IMR-90 (cell line): ENCODE data around the gene USF1. TPM values are rescaled to one million over a fixed set of nuclear protein-coding genes. Genes with fewer than 3 reads are reported as not detected.

Source experiments
- ATAC-seq: fragments of 200-7000 bp; cut with Tn5 transposase; 2 replicates; pipeline ENCODE4 v1.9.1; 2020; ENCODE audit warnings: low read depth, mild to moderate bottlenecking, moderate library complexity
- BruUV-seq: library from RNA; stranded (reverse); fragments of 400-500 nt; replicated peaks from 2 replicates; lab custom pipeline; 2021; lab: Mats Ljungman, UMichigan
- CTCF ChIA-PET: fragments of 300-600 bp; formaldehyde crosslinking; extraction: SDS; loops from one replicate; lab custom pipeline; 2021; ENCODE audit warnings: antibody characterized with exemption; lab: Yijun Ruan, JAX
- POLR2A ChIA-PET: fragments of 300-600 bp; sonication (Branson Sonifier 250); formaldehyde crosslinking; loops from one replicate; lab custom pipeline; 2022; ENCODE audit warnings: antibody characterized with exemption; ENCODE audit not compliant: unreplicated experiment; lab: Charles Lee
- DNase-seq: peaks from one replicate; pipeline ENCODE4 v3.0.0; 2013
- H2AFZ ChIP-seq: replicated peaks from 2 replicates; pipeline ENCODE3; 2013; ENCODE audit warnings: low read length, mild to moderate bottlenecking; ENCODE audit not compliant: poor library complexity
- H2AK5ac ChIP-seq: 2 replicates; pipeline ENCODE4 v1.6.1; 2013; ENCODE audit warnings: low read depth, low read length, inconsistent platforms
- H2AK9ac ChIP-seq: replicated peaks from 2 replicates; pipeline ENCODE3; 2013; ENCODE audit warnings: mild to moderate bottlenecking, low read depth, low read length, moderate library complexity; ENCODE audit not compliant: poor library complexity
- H2BK120ac ChIP-seq: 2 replicates; pipeline ENCODE4 v1.6.1; 2013; ENCODE audit warnings: low read depth, low read length, inconsistent platforms
- H2BK15ac ChIP-seq: 3 replicates; pipeline ENCODE4 v1.6.1; 2013; ENCODE audit warnings: low read depth, low read length, inconsistent platforms
- H2BK20ac ChIP-seq: 2 replicates; pipeline ENCODE4 v1.6.1; 2013; ENCODE audit warnings: low read depth, mild to moderate bottlenecking, inconsistent platforms, low read length, moderate library complexity
- H2BK5ac ChIP-seq: 2 replicates; pipeline ENCODE4 v1.6.1; 2013; ENCODE audit warnings: mild to moderate bottlenecking, low read depth, low read length, inconsistent platforms; ENCODE audit not compliant: poor library complexity, severe bottlenecking
- H3K14ac ChIP-seq: replicated peaks from 2 replicates; pipeline ENCODE4 v1.6.1; 2013; ENCODE audit warnings: low read depth, low read length, inconsistent platforms
- H3K18ac ChIP-seq: 2 replicates; pipeline ENCODE4 v1.6.1; 2013; ENCODE audit warnings: low read depth, low read length, control low read depth
- H3K23ac ChIP-seq: 2 replicates; pipeline ENCODE4 v1.6.1; 2013; ENCODE audit warnings: low read depth, low read length, inconsistent platforms
- H3K27ac ChIP-seq: 2 replicates; pipeline ENCODE4 v1.5.1; 2013; ENCODE audit warnings: mild to moderate bottlenecking, control low read depth, low read length; ENCODE audit not compliant: insufficient read depth
- H3K27me3 ChIP-seq: 2 replicates; pipeline ENCODE4 v1.6.1; 2013; ENCODE audit warnings: low read length; ENCODE audit not compliant: control insufficient read depth, insufficient read depth
- H3K36me3 ChIP-seq: 2 replicates; pipeline ENCODE4 v1.6.1; 2013; ENCODE audit warnings: low read length, mixed read lengths; ENCODE audit not compliant: control insufficient read depth, insufficient read depth
- H3K4ac ChIP-seq: 2 replicates; pipeline ENCODE4 v1.6.1; 2013; ENCODE audit warnings: low read depth, low read length, inconsistent platforms
- H3K4me1 ChIP-seq: 2 replicates; pipeline ENCODE4 v1.6.1; 2013; ENCODE audit warnings: low read length, mixed read lengths; ENCODE audit not compliant: control insufficient read depth, insufficient read depth
- H3K4me2 ChIP-seq: 2 replicates; pipeline ENCODE4 v1.6.1; 2013; ENCODE audit warnings: low read depth, mild to moderate bottlenecking, control low read depth, low read length, moderate library complexity
- H3K4me3 ChIP-seq: 2 replicates; pipeline ENCODE4 v1.5.1; 2013; ENCODE audit warnings: low read depth, mild to moderate bottlenecking, control low read depth, low read length, moderate library complexity; ENCODE audit not compliant: insufficient read depth
- H3K56ac ChIP-seq: 2 replicates; pipeline ENCODE4 v1.6.1; 2013; ENCODE audit warnings: low read length, inconsistent platforms; ENCODE audit not compliant: insufficient read depth; ENCODE audit errors: extremely low read depth
- H3K79me1 ChIP-seq, 2 experiments: 2 replicates each; pipeline ENCODE4 v1.6.1; 2013; ENCODE audit warnings: low read length in 2 of 2, inconsistent platforms in 1 of 2, low read depth in 1 of 2
- H3K9ac ChIP-seq: 2 replicates; pipeline ENCODE4 v1.6.1; 2013; ENCODE audit warnings: low read depth, low read length, control low read depth
- H3K9me1 ChIP-seq: 2 replicates; pipeline ENCODE4 v1.6.1; 2013; ENCODE audit warnings: low read length, inconsistent platforms; ENCODE audit not compliant: insufficient read depth
- H3K9me3 ChIP-seq: 2 replicates; pipeline ENCODE4 v1.6.1; 2013; ENCODE audit warnings: low read length; ENCODE audit not compliant: control insufficient read depth, insufficient read depth
- H4K20me1 ChIP-seq: 2 replicates; pipeline ENCODE4 v1.6.1; 2013; ENCODE audit warnings: low read length, inconsistent platforms; ENCODE audit not compliant: insufficient read depth
- H4K5ac ChIP-seq: 2 replicates; pipeline ENCODE4 v1.6.1; 2013; ENCODE audit warnings: mild to moderate bottlenecking, low read depth, low read length, control low read depth
- H4K8ac ChIP-seq, 2 experiments: 2 replicates each; pipeline ENCODE4 v1.6.1; 2013; ENCODE audit warnings: low read depth in 2 of 2, low read length in 2 of 2, control low read depth in 1 of 2, inconsistent platforms in 1 of 2
- H4K91ac ChIP-seq: 2 replicates; pipeline ENCODE4 v1.6.1; 2013; ENCODE audit warnings: low read depth, low read length, inconsistent platforms; ENCODE audit not compliant: insufficient read depth
- BHLHE40 ChIP-seq: fragments of 150-350 bp; IDR thresholded peaks from 2 replicates; pipeline ENCODE4 v1.6.1; 2016; ENCODE audit warnings: mild to moderate bottlenecking, low read depth, low read length
- CEBPB ChIP-seq: IDR thresholded peaks from 2 replicates; pipeline ENCODE4 v1.6.1; 2012; ENCODE audit warnings: low read depth, low read length, improper control_type of control experiment
- CHD1 ChIP-seq: IDR thresholded peaks from 2 replicates; pipeline ENCODE4 v1.6.1; 2012; ENCODE audit warnings: low read depth, low read length, improper control_type of control experiment
- CTCF ChIP-seq: conservative IDR thresholded peaks from 2 replicates; pipeline ENCODE4 v1.5.1; 2012; ENCODE audit warnings: mild to moderate bottlenecking, low read depth, low read length, improper control_type of control experiment
- ELK1 ChIP-seq: fragments of 150-350 bp; IDR thresholded peaks from 2 replicates; pipeline ENCODE4 v1.6.1; 2016; ENCODE audit warnings: low read depth, mild to moderate bottlenecking, low read length, moderate library complexity, borderline replicate concordance
- FOS ChIP-seq: fragments of 150-350 bp; IDR thresholded peaks from 2 replicates; pipeline ENCODE4 v1.6.1; 2016; ENCODE audit warnings: low read depth, low read length
- MAFK ChIP-seq: IDR thresholded peaks from 2 replicates; pipeline ENCODE4 v1.6.1; 2012; ENCODE audit warnings: low read depth, low read length, improper control_type of control experiment
- MAZ ChIP-seq: IDR thresholded peaks from 2 replicates; pipeline ENCODE4 v1.6.1; 2012; ENCODE audit warnings: low read depth, mild to moderate bottlenecking, low read length, improper control_type of control experiment, moderate library complexity, borderline replicate concordance
- MXI1 ChIP-seq: IDR thresholded peaks from 2 replicates; pipeline ENCODE4 v1.6.1; 2012; ENCODE audit warnings: low read depth, mild to moderate bottlenecking, low read length, moderate library complexity, borderline replicate concordance
- NFE2L2 ChIP-seq: fragments of 150-350 bp; IDR thresholded peaks from 2 replicates; pipeline ENCODE4 v1.6.1; 2016; ENCODE audit warnings: low read depth, mild to moderate bottlenecking, low read length
- POLR2A ChIP-seq: IDR thresholded peaks from 2 replicates; pipeline ENCODE4 v1.6.1; 2012; ENCODE audit warnings: mild to moderate bottlenecking, low read depth, low read length
- RAD21 ChIP-seq: IDR thresholded peaks from 2 replicates; pipeline ENCODE4 v1.6.1; 2012; ENCODE audit warnings: low read length, improper control_type of control experiment
- RCOR1 ChIP-seq: IDR thresholded peaks from 2 replicates; pipeline ENCODE4 v1.6.1; 2012; ENCODE audit warnings: mild to moderate bottlenecking, low read length, improper control_type of control experiment; ENCODE audit not compliant: insufficient replicate concordance
- RFX5 ChIP-seq: IDR thresholded peaks from 2 replicates; pipeline ENCODE4 v1.8.0; 2012; ENCODE audit warnings: low read depth, mild to moderate bottlenecking, low read length, moderate library complexity
- SMC3 ChIP-seq: fragments of 150-350 bp; IDR thresholded peaks from 2 replicates; pipeline ENCODE4 v1.6.1; 2016; ENCODE audit warnings: low read depth, mild to moderate bottlenecking, antibody characterized with exemption, low read length, moderate library complexity
- USF2 ChIP-seq: fragments of 150-350 bp; IDR thresholded peaks from 2 replicates; pipeline ENCODE4 v1.6.1; 2017; ENCODE audit warnings: mild to moderate bottlenecking, antibody characterized with exemption, low read length, low read depth
- WGBS, 2 experiments: methylation state at CpG; one replicate each; pipeline versions ENCODE4 v1.1.5 to v1.1.7; 2013; ENCODE audit warnings: missing lambda C conversion rate in 2 of 2; ENCODE audit not compliant: insufficient read length in 1 of 2; ENCODE audit errors: extremely low coverage in 2 of 2; 5-methylcytosine and 5-hydroxymethylcytosine counted together
- dilution Hi-C: fragments of 300-500 bp; cut with HindIII; formaldehyde crosslinking; loops from one replicate; pipeline ENCODE4 v1.14.3; 2018; ENCODE audit warnings: low sequenced_read_pairs; ENCODE audit not compliant: unreplicated experiment
- in situ Hi-C: fragments of 300-500 bp; cut with MboI; formaldehyde crosslinking; loops from 3 replicates; pipeline ENCODE4 v1.14.3; 2019; ENCODE audit warnings: low sequenced_read_pairs, inconsistent platforms, mixed read lengths
- intact Hi-C: fragments of 100-400 bp; cut with micrococcal nuclease; formaldehyde crosslinking; loops from 2 replicates; pipeline ENCODE4 v1.10.0; 2022
- polyA plus RNA-seq, 3 experiments: library from polyadenylated mRNA; depleted of rRNA; stranded (reverse); fragments of >200 nt; gene quantifications; 2 replicates each; pipeline ENCODE4 v1.2.3, GENCODE V29; 2012; ENCODE audit warnings: low replicate concordance in 1 of 3
- total RNA-seq: library from RNA; depleted of rRNA; stranded (reverse); fragments of >200 nt; gene quantifications from 2 replicates; pipeline ENCODE4 v1.2.3, GENCODE V29; 2012

The USF1 gene
- total and polyA plus RNA-seq, 2 of the 4 experiments (the other 2 are of a cell fraction), result 37.1 to 78.9 TPM

- Histone ChIP-seq H3K4me2 (no peak overlapping the region), H3K4ac (no peak overlapping the region), H3K4me3 (no peak overlapping the region), H2AK5ac (no peak overlapping the region), H4K5ac (no peak overlapping the region), H3K27me3 (no peaks in the 10 kb centered on the region), H3K4me1 (peaks cover 8% of the 10 kb centered on the region; the same call in 1 of the 2 replicates), H3K36me3 (no peaks in the 10 kb centered on the region), H2BK120ac (no peak overlapping the region), H4K20me1 (no peaks in the 10 kb centered on the region), H3K18ac (no peak overlapping the region), H3K56ac (no peak overlapping the region), H3K14ac (no peak overlapping the region), H3K9me1 (peaks cover 14% of the 10 kb centered on the region), H2BK5ac (no peak overlapping the region), H3K79me1 (no peaks in the 10 kb centered on the region), H4K8ac (no peak overlapping the region), H2BK20ac (no peak overlapping the region), H3K9ac (no peak overlapping the region), H3K27ac (no peak overlapping the region), H4K91ac (no peak overlapping the region), H2BK15ac (no peak overlapping the region), H2AFZ (peak overlapping the region; percentile 26), H3K9me3 (no peaks in the 10 kb centered on the region), H3K23ac (no peak overlapping the region), H2AK9ac (no peak overlapping the region)
- BruUV-seq, result no TSS peak
- intact Hi-C loops, result no loop called here
- ChIA-PET POLR2A (no interaction called here), CTCF (no interaction called here)
- in situ Hi-C loops, result no loop called here
- 60% methylated on average over 1 of the region's 5 CpGs; no CpG with 5 or more reads in 1 of the 2 experiments for WGBS, 2 experiments
- no peak for ATAC-seq
- TF ChIP-seq USF2, result no peak
- TF ChIP-seq MAZ, result no peak
- TF ChIP-seq CTCF, result no peak
- TF ChIP-seq CHD1, result no peak
- TF ChIP-seq FOS, result no peak
- no peak for TF ChIP-seq RFX5
- no peak for TF ChIP-seq CEBPB
- TF ChIP-seq SMC3, result no peak
- TF ChIP-seq RAD21, result no peak
- TF ChIP-seq MXI1, result no peak
- no peak for TF ChIP-seq RCOR1
- TF ChIP-seq ELK1, result no peak
- no peak for TF ChIP-seq POLR2A
- no peak for TF ChIP-seq MAFK
- no peak for TF ChIP-seq BHLHE40
- no peak for TF ChIP-seq NFE2L2
- no peak for DNase-seq
- dilution Hi-C loops, result no loop called here
Observed at GRCh38 chr1:161091093-161091492, 45.3 kb upstream of the USF1 start.
